GM18951 (cell line): ENCODE results near the gene ZCCHC14.

Source experiments
- POLR2A ChIP-seq: IDR thresholded peaks from 4 replicates; pipeline ENCODE4 v1.6.1; 2011; ENCODE audit warnings: mild to moderate bottlenecking; ENCODE audit not compliant: insufficient read length, insufficient read depth; ENCODE audit errors: extremely low read depth
- in situ Hi-C: fragments of 300-500 bp; cut with MboI; formaldehyde crosslinking; loops from one replicate; pipeline ENCODE4 v1.12.0; 2022; ENCODE audit warnings: low sequenced_read_pairs, mixed read lengths, inconsistent platforms; ENCODE audit not compliant: unreplicated experiment

The ZCCHC14 gene

DNA sequence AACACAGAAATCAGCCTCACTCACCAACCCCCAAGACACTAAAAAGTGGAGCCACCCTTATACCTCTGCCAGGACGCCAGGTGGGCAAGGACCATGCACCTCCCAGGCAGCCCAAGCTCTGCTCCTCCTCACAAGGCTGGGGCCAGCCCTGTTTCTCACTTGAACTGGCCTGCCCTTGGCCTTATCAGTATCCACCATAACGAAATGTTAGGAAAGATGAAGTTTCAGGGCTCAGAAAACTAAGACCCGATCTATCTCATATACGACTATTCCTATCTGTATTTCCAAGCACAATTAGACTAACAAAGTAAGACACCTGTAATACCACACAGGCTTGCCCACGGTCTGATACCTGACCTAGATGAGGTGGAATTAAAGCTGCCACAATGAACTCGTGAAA lies 116.2 kb downstream of the ZCCHC14 start:
- no peak for TF ChIP-seq POLR2A
- in situ Hi-C loops, result no loop called here

DNA sequence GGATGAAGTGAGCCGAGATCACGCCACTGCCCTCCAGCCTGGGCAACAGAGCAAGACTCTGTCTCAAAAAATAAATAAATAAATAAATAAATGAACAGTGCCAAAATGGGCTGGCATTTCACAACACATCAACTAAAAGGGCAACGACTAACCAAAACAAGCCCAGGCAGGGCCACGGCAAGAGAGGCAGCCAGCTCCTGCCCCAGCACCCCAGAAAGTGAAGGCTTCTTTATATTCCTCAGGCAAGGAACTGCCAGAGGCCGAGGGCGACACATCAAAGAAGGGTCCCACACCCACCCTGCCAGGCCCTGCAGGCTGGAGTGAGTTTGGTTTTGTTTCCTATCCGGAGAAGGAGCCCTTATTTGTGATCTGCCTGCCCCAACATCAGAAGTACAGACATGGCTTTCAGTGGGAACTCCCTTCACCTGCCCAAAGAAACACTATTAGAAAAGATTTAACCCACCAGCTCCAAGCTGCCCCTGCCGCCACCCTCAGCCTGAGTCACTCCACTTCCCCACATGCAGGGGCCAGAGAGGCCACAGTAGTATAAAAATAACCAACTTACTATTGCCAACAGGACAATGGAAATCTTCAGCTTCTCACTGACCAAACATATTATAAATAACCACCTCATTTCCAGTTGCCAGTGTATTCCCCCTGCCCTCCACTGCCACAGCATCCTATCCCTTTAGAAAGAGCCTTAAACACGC lies 117.2 kb downstream of the ZCCHC14 start:
- TF ChIP-seq POLR2A, result no peak
- in situ Hi-C loops, result no loop called here

GRCh38 chr16:87374313-87374712 lies 118.5 kb downstream of the ZCCHC14 start:
- in situ Hi-C loops, result no loop called here
- no peak for TF ChIP-seq POLR2A

GRCh38 chr16:87372305-87372704 lies 120.5 kb downstream of the ZCCHC14 start:
- TF ChIP-seq POLR2A, result no peak
- in situ Hi-C loops, result no loop called here

GRCh38 chr16:87371261-87371866 lies 121.5 kb downstream of the ZCCHC14 start:
- no peak for TF ChIP-seq POLR2A
- in situ Hi-C loops, result no loop called here

- no peak for TF ChIP-seq POLR2A
- in situ Hi-C loops, result no loop called here
Observed at GRCh38 chr16:87369796-87370719, 122.8 kb downstream of the ZCCHC14 start.

- in situ Hi-C loops, result no loop called here
- no peak for TF ChIP-seq POLR2A
Observed at GRCh38 chr16:87369117-87369765, 123.6 kb downstream of the ZCCHC14 start.

DNA sequence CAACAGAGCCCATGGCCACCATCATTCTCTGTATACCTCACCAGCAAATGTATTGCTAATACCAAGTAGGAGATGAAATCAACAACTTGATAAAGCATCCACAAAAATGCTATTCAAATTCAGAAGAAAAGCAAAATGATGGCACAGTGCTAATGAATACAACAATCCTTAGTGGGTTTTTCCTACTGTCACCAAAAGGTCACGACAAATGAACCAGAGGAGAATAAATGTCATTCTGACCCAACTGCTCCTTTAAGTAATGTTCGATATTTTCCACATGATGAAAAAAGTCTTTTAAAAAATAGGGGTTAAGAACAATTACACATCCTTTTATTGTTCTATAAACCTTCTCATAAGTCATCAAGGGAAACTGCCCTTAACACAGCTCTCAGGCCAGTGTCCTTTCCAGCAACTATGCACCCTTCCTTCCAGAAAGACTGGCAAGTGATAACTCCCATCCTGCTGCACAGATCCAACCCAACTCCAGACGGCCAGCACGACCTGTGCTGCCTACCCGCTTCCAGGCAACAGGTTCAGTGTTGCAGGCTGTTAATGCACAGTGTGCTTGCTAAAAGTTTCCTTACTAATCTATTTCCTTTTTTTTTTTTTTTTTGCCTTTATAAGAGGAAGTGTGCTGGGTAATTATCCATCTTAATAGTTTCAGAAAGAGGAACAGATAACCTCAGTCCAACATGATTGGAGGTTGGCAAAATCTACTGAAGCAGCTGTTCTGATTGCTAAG lies 124.6 kb downstream of the ZCCHC14 start:
- TF ChIP-seq POLR2A, result no peak
- in situ Hi-C loops, result no loop called here

GRCh38 chr16:87367529-87367928 lies 125.3 kb downstream of the ZCCHC14 start:
- in situ Hi-C loops, result no loop called here

GRCh38 chr16:87366930-87367329 lies 125.9 kb downstream of the ZCCHC14 start:
- no peak for TF ChIP-seq POLR2A
- in situ Hi-C loops, result no loop called here

More at GRCh38 chr16:87367529-87367928, 125.3 kb downstream of the ZCCHC14 start:
- TF ChIP-seq POLR2A, result no peak

DNA sequence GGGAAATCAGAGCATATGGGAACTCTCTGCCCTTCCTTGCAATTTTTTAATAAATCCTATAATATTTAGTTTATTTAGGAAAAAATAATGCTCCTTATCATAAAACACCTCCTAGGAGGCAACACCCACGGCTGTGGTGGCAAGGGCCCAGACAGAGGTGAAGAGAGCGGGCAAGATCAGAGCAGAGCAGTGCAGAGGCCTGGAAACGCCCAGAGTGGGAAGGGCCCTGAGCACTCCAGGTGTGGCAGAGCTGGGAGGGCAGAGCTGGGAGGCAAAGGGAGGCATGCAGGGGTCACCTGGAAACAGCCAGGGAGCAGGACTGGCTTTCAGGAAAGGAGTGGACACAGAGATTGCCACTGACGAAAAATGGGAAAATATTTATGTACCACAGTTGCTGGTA lies 126.5 kb downstream of the ZCCHC14 start:
- no peak for TF ChIP-seq POLR2A
- in situ Hi-C loops, result no loop called here

- in situ Hi-C loops, result no loop called here
- no peak for TF ChIP-seq POLR2A
Observed at GRCh38 chr16:87365021-87365713, 127.7 kb downstream of the ZCCHC14 start.
